Measurements from ENCODE around the gene SASH1. TPM values are rescaled to one million over a fixed set of nuclear protein-coding genes. Genes with fewer than 3 reads are reported as not detected.

Gene SASH1
- total RNA-seq: 47.5 and 108 TPM in 2 replicates

GRCh38 chr6:148342350-148343046, at the start of gene SASH1:
SASH1 (plus strand) TSS chr6:148342838; CDS start chr6:148343068, 230 bp downstream.

Small RNA genes lying within 50 kb of the gene (small RNA-seq; reads per million reads assigned to genes)
- not detected for gene SNRPEP6 (ENCODE audit: low replicate concordance)
